GM12878 (cell line): ENCODE results near the gene ZNF735.
"Not testable (repeated sequence)": the region's sequence is repeated elsewhere in the genome, so short reads cannot be mapped to it uniquely, and the experiment has no call there.

Source experiments
- CTCF ChIP-seq, 3 experiments: IDR thresholded peaks in 2 of 3; conservative IDR thresholded peaks in 1 of 3; 2 replicates each; pipeline ENCODE4 v1.5.1; 2011; ENCODE audit warnings: low read depth in 3 of 3, low read length in 3 of 3, mild to moderate bottlenecking in 3 of 3, control low read depth in 2 of 3, moderate library complexity in 2 of 3, inconsistent platforms in 1 of 3, mixed read lengths in 1 of 3; ENCODE audit not compliant: control insufficient read depth in 2 of 3, insufficient read depth in 1 of 3; ENCODE audit errors: extremely low read depth in 1 of 3
- EZH2 ChIP-seq: IDR thresholded peaks from 2 replicates; pipeline ENCODE4 v1.6.1; 2012; ENCODE audit warnings: low read depth, mild to moderate bottlenecking, control low read depth, inconsistent platforms, low read length, borderline replicate concordance; ENCODE audit not compliant: control insufficient read depth
- FOXK2 ChIP-seq: fragments of 450-650 bp; IDR thresholded peaks from 2 replicates; pipeline ENCODE4 v1.6.1; 2017; ENCODE audit warnings: mild to moderate bottlenecking, moderate library complexity
- MAX ChIP-seq: IDR thresholded peaks from 2 replicates; pipeline ENCODE4 v1.6.1; 2012; ENCODE audit warnings: low read depth, low read length, improper control_type of control experiment
- POLR2A ChIP-seq: IDR thresholded peaks from 2 replicates; pipeline ENCODE4 v1.6.1; 2011; ENCODE audit warnings: low read depth, mild to moderate bottlenecking, low read length
- RB1 ChIP-seq: fragments of 450-650 bp; formaldehyde crosslinking; IDR thresholded peaks from 2 replicates; pipeline ENCODE4 v1.6.1; 2017; ENCODE audit warnings: mild to moderate bottlenecking, borderline replicate concordance
- ZBTB4 ChIP-seq: fragments of 450-650 bp; formaldehyde crosslinking; IDR thresholded peaks from 2 replicates; pipeline ENCODE4 v1.4.0; 2022; ENCODE audit warnings: mild to moderate bottlenecking, moderate library complexity

GRCh38 chr7:64228174-64228573, 21.2 kb downstream of the ZNF735 start, which contains the start of gene ZNF679:
- not testable (repeated sequence) for TF ChIP-seq MAX; ZBTB4; CTCF (IDR thresholded peaks at IDR 0.05 in 2 of 3, conservative IDR thresholded peaks at IDR 0.05 in 1 of 3; ENCODE audit: control insufficient read depth in 2 of 3, extremely low read depth in 1 of 3, insufficient read depth in 1 of 3, low read depth in 3 of 3, low read length in 3 of 3); POLR2A; FOXK2; EZH2; RB1
